ENCODE data around the gene APLP2. TPM values are rescaled to one million over a fixed set of nuclear protein-coding genes. Genes with fewer than 3 reads are reported as not detected.

Gene APLP2
- 1,280 and 1,888 TPM in 2 replicates for total RNA-seq

GRCh38 chr11:130069659-130070108 lies at the start of gene APLP2:
Gene APLP2 (plus strand): TSS chr11:130069894. CDS start chr11:130069978, 84 bp downstream.

DNA sequence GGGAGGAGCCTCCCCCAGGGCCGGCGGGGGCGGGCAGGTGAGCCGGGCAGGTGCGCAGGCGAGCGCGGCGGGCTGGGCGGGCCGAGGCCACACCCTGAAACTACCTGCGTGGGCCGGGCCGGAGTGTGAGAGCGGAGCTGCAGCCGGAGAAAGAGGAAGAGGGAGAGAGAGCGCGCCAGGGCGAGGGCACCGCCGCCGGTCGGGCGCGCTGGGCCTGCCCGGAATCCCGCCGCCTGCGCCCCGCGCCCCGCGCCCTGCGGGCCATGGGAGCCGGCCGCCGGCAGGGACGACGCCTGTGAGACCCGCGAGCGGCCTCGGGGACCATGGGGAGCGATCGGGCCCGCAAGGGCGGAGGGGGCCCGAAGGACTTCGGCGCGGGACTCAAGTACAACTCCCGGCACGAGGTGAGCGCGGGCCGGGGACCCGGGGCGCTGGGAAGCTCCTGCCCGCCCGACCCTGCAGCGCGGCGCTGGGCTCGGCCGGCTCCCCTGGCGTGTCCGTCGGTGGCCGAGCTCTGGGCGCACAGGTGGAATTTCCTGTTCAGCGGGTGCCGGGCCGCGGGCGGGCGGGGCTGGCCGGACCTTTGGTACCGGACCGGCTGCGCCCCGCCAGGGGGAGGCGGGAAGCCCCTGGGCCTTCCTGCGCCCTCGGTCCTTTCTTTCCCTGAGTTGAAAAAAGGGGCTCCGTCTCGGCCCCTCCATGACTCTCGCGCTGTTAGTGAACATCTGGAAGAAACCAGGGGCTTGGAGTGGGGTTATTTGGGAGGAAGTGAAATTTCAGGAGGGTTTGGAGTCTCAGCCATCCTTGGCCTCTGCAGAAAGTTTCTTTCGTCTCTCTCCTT lies 90.2 kb downstream of the APLP2 start, which contains the start of gene ST14:
TSS of gene ST14 (plus strand) at position 126 of the 841 bp plus-strand sequence. CDS start at position 324, 198 bp downstream.

Other genes with a start within 250 kb of the APLP2 start
- 13.5 and 20.7 TPM in 2 replicates for gene NFRKB, start 174.3 kb upstream of the APLP2 start, total RNA-seq
- gene PRDM10, start 67.1 kb upstream of the APLP2 start, total RNA-seq: 3.6 and 4.6 TPM in 2 replicates
- under 0.01 TPM in 1 of 2 replicates, not detected in the other for gene ST14, start 89.9 kb downstream of the APLP2 start, total RNA-seq
- gene ZBTB44, start 245.0 kb downstream of the APLP2 start, total RNA-seq: 30.7 and 38.5 TPM in 2 replicates